ENCODE results near the gene TMEM263. TPM values are rescaled to one million over a fixed set of nuclear protein-coding genes. Genes with fewer than 3 reads are reported as not detected.
"Not testable (repeated sequence)": the region's sequence is repeated elsewhere in the genome, so short reads cannot be mapped to it uniquely, and the experiment has no call there.

Gene TMEM263
- total RNA-seq, 2 donors from 2014 or later: 31.2 to 42.7 TPM

DNA sequence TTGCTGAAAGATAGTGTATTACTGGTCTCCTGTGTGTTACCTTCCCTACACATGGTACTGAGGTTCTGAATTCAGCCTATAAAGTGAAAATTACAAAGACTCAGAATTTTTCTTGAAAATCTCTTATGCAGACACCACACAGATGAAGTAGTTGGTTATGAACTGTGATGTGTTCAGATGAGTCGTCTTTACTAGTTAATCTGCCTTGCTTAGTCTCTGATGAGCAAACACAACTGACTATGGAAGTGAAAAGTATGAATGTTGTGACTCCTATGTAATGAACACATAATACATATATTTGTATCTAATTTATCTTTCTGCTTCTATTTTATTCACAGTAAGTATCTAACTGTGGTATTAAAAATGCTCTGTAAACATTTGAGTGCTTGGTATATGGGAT, 26.5 kb downstream of the TMEM263 start:
- no peaks in the 10 kb centered on the region for H3K27me3 Mint-ChIP-seq
- H3K4me3 Mint-ChIP-seq: no peak overlapping the region
- H3K36me3 Mint-ChIP-seq: peaks cover 26% of the 10 kb centered on the region
- no peak for ATAC-seq
- peaks cover 4% of the 10 kb centered on the region for H3K9me3 Mint-ChIP-seq
- no peak for DNase-seq (ENCODE audit: low spot score)
- peaks cover 31 to 38% of the 10 kb centered on the region in 2 donors for H3K4me1 Mint-ChIP-seq (ENCODE audit: low read depth in 2 of 2)
- H3K27ac Mint-ChIP-seq: no peak overlapping the region

DNA sequence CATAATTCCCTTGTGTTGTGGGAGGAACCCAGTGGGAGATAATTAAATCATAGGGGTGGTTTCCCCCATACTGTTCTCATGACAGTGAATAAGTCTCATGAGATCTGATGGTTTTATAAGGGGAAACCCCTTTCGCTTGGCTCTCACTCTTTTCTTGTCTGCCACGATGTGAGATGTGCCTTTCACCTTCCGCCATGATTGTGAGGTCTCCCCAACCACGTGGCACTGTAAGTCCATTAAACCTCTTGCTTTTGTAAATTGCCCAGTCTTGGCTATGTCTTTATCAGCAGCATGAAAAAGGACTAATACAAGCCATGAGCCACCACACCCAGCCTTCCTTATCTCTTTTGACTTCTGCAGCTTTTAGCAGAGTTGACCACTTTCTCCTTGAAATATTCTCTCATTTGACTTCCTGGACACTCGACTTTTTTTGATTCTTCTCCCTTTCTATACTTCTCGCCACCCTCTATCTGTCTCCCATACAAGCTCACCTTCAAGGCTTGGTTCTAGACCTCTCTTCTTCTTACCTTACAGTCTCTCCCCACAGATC, 29.0 kb downstream of the TMEM263 start:
- Mint-ChIP-seq H3K4me3 (no peak overlapping the region), H3K27ac (peak overlapping the region in 1 of 2 donors; percentile 0), H3K27me3 (no peaks in the 10 kb centered on the region), H3K36me3 (peaks cover 26% of the 10 kb centered on the region), H3K4me1 (ENCODE audit: low read depth in 2 of 2) (peaks cover 35 to 46% of the 10 kb centered on the region in 2 donors), H3K9me3 (peaks cover 4% of the 10 kb centered on the region)
- ATAC-seq (no peak), DNase-seq (ENCODE audit: low spot score) (no peak)

DNA sequence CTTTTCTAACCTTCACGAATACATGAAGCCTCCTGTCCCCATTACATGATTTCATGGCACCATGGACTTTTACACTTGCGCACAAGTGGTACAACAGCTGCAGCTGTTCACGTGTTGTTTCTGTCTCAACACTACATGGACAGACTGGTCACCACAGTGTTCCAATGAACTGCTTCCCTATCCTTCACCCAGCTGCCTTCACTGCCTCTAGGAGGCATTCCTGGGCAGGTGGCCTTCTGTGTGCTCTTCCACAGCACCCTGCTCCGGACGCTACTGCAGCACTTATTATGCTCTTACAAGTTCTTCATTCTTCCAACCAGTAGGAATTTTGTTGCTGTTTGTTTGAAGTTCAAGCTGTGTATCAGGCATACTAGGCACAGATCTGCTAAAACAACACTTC, 29.8 kb downstream of the TMEM263 start:
- peaks cover 26% of the 10 kb centered on the region for H3K36me3 Mint-ChIP-seq
- H3K9me3 Mint-ChIP-seq: peaks cover 4% of the 10 kb centered on the region
- ATAC-seq: no peak
- H3K4me1 Mint-ChIP-seq (ENCODE audit: low read depth in 2 of 2): peaks cover 35 to 46% of the 10 kb centered on the region in 2 donors
- no peaks in the 10 kb centered on the region for H3K27me3 Mint-ChIP-seq
- no peak overlapping the region for H3K27ac Mint-ChIP-seq
- peak overlapping the region; percentile 97 for H3K4me3 Mint-ChIP-seq
- no peak for DNase-seq (ENCODE audit: low spot score)

DNA sequence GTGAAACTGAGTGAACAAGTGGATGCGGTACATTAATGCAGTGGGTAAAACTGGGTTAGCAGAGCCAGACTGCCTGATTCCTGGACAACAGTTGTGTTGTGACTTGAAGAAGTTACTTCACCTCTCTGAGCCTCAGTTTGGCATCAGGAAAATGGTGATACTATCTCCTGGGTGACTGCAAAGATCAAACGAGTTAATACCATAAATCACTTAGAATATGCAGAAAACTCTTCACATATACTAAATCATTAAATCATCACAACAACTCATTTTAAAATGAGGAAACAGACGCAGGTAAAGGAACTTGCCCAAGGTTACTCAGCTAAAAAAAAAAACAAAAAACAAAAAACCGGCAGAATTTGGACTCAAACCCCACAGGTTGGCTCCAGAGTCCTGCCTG, 30.4 kb downstream of the TMEM263 start:
- peaks cover 26% of the 10 kb centered on the region for H3K36me3 Mint-ChIP-seq
- no peak for DNase-seq (ENCODE audit: low spot score)
- peaks cover 4% of the 10 kb centered on the region for H3K9me3 Mint-ChIP-seq

DNA sequence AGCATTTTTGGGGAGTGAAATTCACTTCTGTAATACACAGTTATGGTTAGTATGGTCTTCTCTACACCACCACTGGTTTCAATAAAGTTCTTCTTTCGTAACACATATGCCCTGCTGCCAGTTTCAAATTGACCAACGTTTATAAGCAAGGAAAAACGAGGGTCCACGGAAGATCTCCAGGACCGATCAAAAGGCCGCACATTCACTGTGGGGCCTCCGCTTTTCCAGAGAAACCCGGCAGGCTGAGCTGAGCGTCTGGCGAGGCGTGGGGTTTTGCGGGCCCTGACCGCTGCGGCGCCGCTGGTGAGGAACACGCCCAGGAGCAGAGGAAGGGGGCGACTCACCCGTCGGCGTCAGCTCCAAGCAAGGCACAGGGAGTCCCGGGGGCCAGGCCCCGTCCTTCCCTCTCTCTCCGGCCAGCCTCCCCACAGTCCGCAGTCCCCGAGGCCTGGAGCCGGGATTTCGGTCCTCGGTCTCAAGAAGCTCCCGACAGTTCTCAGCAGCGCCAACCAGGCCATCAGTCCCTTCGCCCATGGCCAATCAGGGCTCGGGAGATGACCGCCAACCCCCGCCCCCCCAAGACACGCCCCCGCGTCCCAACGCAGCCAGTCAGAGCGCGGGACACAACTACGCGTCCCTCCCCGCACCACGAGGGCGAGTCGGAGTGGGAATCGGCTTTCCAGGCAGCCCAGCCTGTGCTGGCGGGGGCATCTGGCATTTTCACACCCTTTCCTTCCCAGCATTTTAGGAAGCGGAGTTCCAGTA, 31.1 kb downstream of the TMEM263 start, which contains the start of gene MTERF2:
Gene MTERF2, minus strand, starts transcription at position 522 of the 765 bp plus-strand sequence. CDS start 8,432 bp downstream, outside the sequence.
- DNase-seq (ENCODE audit: low spot score) (peak; percentile 90), ATAC-seq (peak; percentile 99)
- Mint-ChIP-seq H3K9me3 (peaks cover 4% of the 10 kb centered on the region), H3K36me3 (peaks cover 26% of the 10 kb centered on the region), H3K4me1 (ENCODE audit: low read depth in 2 of 2) (peaks cover 35 to 46% of the 10 kb centered on the region in 2 donors), H3K27me3 (no peaks in the 10 kb centered on the region), H3K27ac (peak within 1 kb of the TSS; percentile 93 to 97), H3K4me3 (peak within 1 kb of the TSS; percentile 97)

More for the DNA sequence above, 30.4 kb downstream of the TMEM263 start:
- Mint-ChIP-seq H3K4me1 (ENCODE audit: low read depth in 2 of 2) (peaks cover 35 to 46% of the 10 kb centered on the region in 2 donors), H3K27ac (peak overlapping the region; percentile 93 to 97), H3K4me3 (peak overlapping the region; percentile 97), H3K27me3 (no peaks in the 10 kb centered on the region)
- ATAC-seq: no peak

DNA sequence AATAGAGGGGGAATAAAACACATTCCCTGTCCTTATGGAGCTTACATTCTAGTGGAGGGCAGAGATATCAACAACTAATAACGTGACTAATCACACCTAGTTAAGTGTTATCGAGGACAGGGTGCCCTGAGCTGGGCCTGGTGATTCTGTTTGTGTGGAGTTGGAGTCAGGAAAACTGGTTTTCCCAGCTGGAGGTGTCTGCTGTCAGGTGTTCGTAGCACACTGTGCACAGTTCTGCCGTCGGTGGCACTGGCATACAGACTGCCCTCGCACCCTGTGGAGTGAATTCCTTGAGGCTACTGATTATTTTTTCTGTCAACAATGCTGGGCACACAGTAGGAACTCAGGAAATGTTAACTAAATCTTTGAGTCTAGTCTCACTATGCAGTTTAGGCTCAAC, 32.1 kb downstream of the TMEM263 start:
- ATAC-seq (no peak), DNase-seq (ENCODE audit: low spot score) (no peak)
- Mint-ChIP-seq H3K4me1 (ENCODE audit: low read depth in 2 of 2) (peaks cover 35 to 42% of the 10 kb centered on the region in 2 donors), H3K27ac (peak overlapping the region; percentile 93 to 97), H3K36me3 (peaks cover 26% of the 10 kb centered on the region), H3K4me3 (peak overlapping the region; percentile 97), H3K27me3 (no peaks in the 10 kb centered on the region), H3K9me3 (peaks cover 4% of the 10 kb centered on the region)

DNA sequence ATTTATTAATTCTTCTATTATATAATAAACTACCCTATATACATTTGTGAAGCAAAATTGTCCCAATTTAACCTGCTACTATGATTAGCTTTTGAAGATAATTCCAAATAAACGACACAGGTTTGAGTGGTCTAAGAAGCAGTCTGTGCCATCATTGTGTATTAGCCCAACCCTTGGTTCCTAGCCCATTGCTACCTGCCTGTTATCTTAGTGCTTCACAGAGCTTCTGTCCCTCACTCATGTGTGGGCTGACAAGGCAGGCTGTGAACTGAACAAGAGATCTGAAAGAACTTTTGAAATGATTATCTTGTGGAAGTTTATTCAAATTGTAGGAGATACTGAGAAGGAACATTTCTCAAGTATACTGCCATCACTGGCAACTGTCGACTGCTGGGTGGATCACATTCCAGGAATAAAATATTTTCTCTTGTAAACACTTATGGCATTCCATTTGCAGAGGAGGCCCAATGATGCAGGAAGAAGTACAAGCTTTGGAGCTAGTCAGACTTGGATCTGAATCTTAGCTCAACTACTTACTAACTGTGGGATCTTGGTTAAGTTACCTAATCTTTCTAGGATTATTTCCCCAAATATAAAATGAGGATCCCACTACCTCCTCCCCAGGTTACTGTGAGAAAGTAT, 39.0 kb downstream of the TMEM263 start:
- Mint-ChIP-seq H3K4me3 (no peak overlapping the region), H3K27ac (no peak overlapping the region), H3K36me3 (peaks cover 14% of the 10 kb centered on the region), H3K4me1 (ENCODE audit: low read depth in 2 of 2) (no peaks in the 10 kb centered on the region), H3K27me3 (no peaks in the 10 kb centered on the region), H3K9me3 (no peaks in the 10 kb centered on the region)
- DNase-seq (ENCODE audit: low spot score): no peak
- ATAC-seq: no peak

DNA sequence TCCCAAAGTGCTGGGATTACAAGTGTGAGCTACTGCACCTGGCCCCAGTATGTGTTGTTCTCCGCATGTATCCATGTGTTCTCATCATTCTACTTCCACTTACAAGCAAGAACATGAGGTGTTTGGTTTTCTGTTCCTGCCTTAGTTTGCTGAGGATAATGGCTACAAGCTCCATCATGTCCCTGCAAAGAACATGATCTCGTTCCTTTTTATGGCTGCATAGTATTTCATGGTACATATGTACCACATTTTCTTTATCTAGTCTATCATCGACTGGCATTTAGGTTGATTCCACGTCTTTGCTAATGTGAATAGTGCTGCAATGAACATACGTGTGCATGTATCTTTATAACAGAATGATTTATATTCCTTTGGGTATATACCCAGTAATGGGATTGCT, 40.4 kb downstream of the TMEM263 start:
- ATAC-seq, H3K27ac Mint-ChIP-seq: not testable (repeated sequence)
- peaks cover 14% of the 10 kb centered on the region for H3K36me3 Mint-ChIP-seq

DNA sequence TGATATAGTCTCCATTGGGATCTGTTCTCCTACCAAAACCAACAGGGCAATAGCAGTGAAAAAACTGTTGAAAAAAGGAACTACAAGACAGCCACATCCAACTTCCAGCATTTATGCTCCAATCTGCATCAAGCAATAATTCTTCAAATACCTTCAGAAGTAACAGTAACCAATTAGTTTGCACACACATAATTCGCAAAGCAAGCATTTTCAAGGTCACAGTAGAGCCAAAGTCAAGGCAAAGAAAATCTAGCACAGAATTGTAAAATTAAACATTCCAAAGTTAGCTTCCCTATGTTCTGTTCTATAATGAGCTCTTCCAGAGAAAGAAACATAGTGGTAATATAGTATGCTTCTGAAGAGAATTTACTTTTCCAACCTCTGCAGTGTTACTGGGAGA, 42.2 kb downstream of the TMEM263 start:
- ATAC-seq (no peak), DNase-seq (ENCODE audit: low spot score) (no peak)

More for the DNA sequence above, 40.4 kb downstream of the TMEM263 start:
- not testable (repeated sequence) for H3K9me3 Mint-ChIP-seq; H3K4me3 Mint-ChIP-seq; DNase-seq (ENCODE audit: low spot score); H3K4me1 Mint-ChIP-seq (ENCODE audit: low read depth in 2 of 2); H3K27me3 Mint-ChIP-seq

DNA sequence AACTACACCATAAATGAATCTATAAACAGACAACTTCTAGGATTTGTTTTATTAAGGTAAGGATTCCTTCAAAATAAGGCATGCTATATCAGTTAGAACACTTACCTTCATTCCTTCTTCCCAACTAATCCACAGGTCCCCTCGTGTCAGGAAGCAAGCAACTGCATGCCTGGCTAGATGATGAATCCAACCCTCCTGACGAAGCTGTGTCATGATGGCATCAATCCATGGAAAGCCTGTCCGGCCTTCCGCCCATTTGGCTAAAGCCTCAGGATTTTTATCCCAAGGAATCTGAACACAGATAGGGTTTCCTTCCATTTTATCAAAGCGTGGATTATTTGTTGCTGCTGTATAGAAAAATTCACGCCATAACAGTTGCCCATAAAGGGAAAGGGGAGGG, 43.7 kb downstream of the TMEM263 start:
- ATAC-seq (no peak), DNase-seq (ENCODE audit: low spot score) (no peak)
- Mint-ChIP-seq H3K9me3 (no peaks in the 10 kb centered on the region), H3K27ac (no peak overlapping the region), H3K4me3 (no peak overlapping the region), H3K36me3 (peaks cover 14% of the 10 kb centered on the region), H3K27me3 (no peaks in the 10 kb centered on the region), H3K4me1 (ENCODE audit: low read depth in 2 of 2) (no peaks in the 10 kb centered on the region)

More for the DNA sequence above, 42.2 kb downstream of the TMEM263 start:
- Mint-ChIP-seq H3K9me3 (no peaks in the 10 kb centered on the region), H3K27me3 (no peaks in the 10 kb centered on the region), H3K36me3 (peaks cover 14% of the 10 kb centered on the region), H3K4me1 (ENCODE audit: low read depth in 2 of 2) (no peaks in the 10 kb centered on the region), H3K4me3 (no peak overlapping the region), H3K27ac (no peak overlapping the region)

DNA sequence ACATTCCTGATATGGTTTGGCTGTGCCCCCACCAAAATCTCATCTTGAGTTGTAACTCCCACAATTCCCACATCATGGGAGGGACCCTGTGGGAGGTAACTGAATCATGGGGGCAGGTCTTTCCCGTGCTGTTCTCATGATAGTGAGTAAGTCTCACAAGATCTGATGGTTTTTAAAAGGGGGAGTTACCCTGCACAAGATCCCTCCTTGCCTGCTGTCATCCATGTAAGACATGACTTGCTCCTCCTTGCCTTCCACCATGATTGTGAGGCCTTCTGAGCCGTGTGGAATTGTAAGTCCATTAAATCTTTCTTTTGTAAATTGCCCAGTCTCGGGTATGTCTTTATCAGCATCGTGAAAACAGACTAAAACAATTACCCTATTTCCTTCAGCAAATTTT, 47.0 kb downstream of the TMEM263 start:
- H3K4me1 Mint-ChIP-seq (ENCODE audit: low read depth in 2 of 2); H3K27me3 Mint-ChIP-seq; H3K36me3 Mint-ChIP-seq; DNase-seq (ENCODE audit: low spot score); H3K4me3 Mint-ChIP-seq; H3K9me3 Mint-ChIP-seq; ATAC-seq; H3K27ac Mint-ChIP-seq: not testable (repeated sequence)

DNA sequence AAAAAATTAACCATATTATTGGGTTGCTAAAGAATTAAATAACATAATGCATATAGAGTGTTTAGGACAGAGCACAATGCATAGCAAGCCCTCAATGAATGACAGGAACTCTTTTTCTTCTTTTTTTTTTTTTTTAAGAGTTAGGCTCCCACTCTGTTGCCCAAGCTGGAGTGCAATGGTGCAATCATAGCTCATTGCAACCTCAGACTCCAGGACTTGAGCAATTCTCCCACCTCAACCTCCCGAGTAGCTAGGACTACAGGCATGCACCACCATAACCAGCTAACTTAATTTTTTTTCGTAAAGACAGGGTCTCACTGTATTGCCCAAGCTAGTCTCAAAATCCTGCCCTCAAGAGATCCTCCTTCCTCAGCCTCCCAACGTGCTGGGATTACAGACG, 51.7 kb downstream of the TMEM263 start:
- no peaks in the 10 kb centered on the region for H3K27me3 Mint-ChIP-seq
- H3K9me3 Mint-ChIP-seq: no peaks in the 10 kb centered on the region
- DNase-seq (ENCODE audit: low spot score): no peak
- no peak for ATAC-seq
- no peak overlapping the region for H3K27ac Mint-ChIP-seq
- H3K4me1 Mint-ChIP-seq (ENCODE audit: low read depth in 2 of 2): peaks cover 0 to 3% of the 10 kb centered on the region in 2 donors
- no peak overlapping the region for H3K4me3 Mint-ChIP-seq
- no peaks in the 10 kb centered on the region for H3K36me3 Mint-ChIP-seq

DNA sequence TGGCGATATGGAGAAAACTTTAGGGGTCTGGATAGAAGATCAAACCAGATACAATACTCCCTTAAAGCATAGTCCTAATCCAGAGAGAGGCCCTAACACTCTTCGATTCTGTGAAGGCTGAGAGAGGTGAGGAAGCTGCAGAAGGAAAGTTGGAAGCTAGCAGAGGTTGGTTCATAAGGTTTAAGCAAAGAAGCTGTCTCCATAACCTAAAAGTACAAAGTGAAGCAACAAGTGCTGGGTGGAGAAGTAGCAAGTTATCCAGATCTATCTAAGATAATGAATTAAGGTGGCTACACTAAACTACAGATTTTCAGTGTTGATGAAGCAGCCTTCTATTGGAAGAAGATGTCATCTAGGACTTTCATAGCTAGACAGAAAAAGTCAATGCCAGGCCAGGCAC, 55.8 kb downstream of the TMEM263 start:
- Mint-ChIP-seq H3K9me3 (no peaks in the 10 kb centered on the region), H3K27ac (peak overlapping the region in 1 of 2 donors; percentile 49), H3K4me1 (ENCODE audit: low read depth in 2 of 2) (peaks cover 0 to 7% of the 10 kb centered on the region in 2 donors), H3K36me3 (no peaks in the 10 kb centered on the region), H3K4me3 (no peak overlapping the region), H3K27me3 (no peaks in the 10 kb centered on the region)
- DNase-seq (ENCODE audit: low spot score) (no peak), ATAC-seq (no peak)

All from natural killer cell treated with Interleukin-12 subunit alpha and Interleukin-12 subunit beta and Interleukin-15 and Interleukin-18, amount 100 ng/mL, for 72 hours (primary cell).